Suprapubic skin (tissue), 3 donors: ENCODE measurements around the gene ATP1A2.

Experiments used
- CTCF ChIP-seq, 2 donors: fragments of 200-600 bp in 1 of 2; fragments of 450-650 bp in 1 of 2; sonication (generic) in 1 of 2; IDR thresholded peaks; one replicate each; pipeline ENCODE4 v1.5.1; 2016 to 2019; ENCODE audit warnings: antibody characterized with exemption in 2 of 2, mild to moderate bottlenecking in 1 of 2, moderate library complexity in 1 of 2
- POLR2A ChIP-seq, 2 donors: fragments of 450-650 bp; IDR thresholded peaks; one replicate each; pipeline ENCODE4 v1.6.1; 2017; ENCODE audit warnings: antibody characterized with exemption in 2 of 2, mild to moderate bottlenecking in 2 of 2, moderate library complexity in 2 of 2

- no peak for TF ChIP-seq CTCF (IDR thresholded peaks at IDR 0.05)
- no peak for TF ChIP-seq POLR2A (IDR thresholded peaks at IDR 0.05)
These were observed 51.5 kb downstream of the ATP1A2 start for GRCh38 chr1:160167056-160167455.
